ENCODE data around the gene C11orf54.

C11orf54 gene

GRCh38 chr11:93732237-93732892 lies 9.1 kb upstream of the C11orf54 start (continued):
- no peak for TF ChIP-seq CSRNP3 (CRISPR knock-in tag; IDR thresholded peaks at IDR 0.05)
- no peak for TF ChIP-seq ARNTL (CRISPR knock-in tag; IDR thresholded peaks at IDR 0.05; ENCODE audit: borderline replicate concordance, low read depth)

GRCh38 chr11:93733474-93733873 lies 8.0 kb upstream of the C11orf54 start:
- TF ChIP-seq CSRNP3 (CRISPR knock-in tag; IDR thresholded peaks at IDR 0.05) = no peak
- no peak for TF ChIP-seq CSDC2 (CRISPR knock-in tag; IDR thresholded peaks at IDR 0.05)
- TF ChIP-seq BACH2 (CRISPR knock-in tag; IDR thresholded peaks at IDR 0.05; ENCODE audit: borderline replicate concordance) = no peak
- TF ChIP-seq RARB (CRISPR knock-in tag; IDR thresholded peaks at IDR 0.05) = no peak
- TF ChIP-seq, protein P1, sequence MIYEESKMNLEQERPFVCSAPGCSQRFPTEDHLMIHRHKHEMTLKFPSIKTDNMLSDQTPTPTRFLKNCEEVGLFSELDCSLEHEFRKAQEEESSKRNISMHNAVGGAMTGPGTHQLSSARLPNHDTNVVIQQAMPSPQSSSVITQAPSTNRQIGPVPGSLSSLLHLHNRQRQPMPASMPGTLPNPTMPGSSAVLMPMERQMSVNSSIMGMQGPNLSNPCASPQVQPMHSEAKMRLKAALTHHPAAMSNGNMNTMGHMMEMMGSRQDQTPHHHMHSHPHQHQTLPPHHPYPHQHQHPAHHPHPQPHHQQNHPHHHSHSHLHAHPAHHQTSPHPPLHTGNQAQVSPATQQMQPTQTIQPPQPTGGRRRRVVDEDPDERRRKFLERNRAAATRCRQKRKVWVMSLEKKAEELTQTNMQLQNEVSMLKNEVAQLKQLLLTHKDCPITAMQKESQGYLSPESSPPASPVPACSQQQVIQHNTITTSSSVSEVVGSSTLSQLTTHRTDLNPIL (CRISPR knock-in tag; IDR thresholded peaks at IDR 0.05; ENCODE audit: low read depth) = no peak
- TF ChIP-seq ARNTL (CRISPR knock-in tag; IDR thresholded peaks at IDR 0.05; ENCODE audit: borderline replicate concordance, low read depth) = no peak
- TF ChIP-seq ISL1 (CRISPR knock-in tag; IDR thresholded peaks at IDR 0.05) = no peak
- no peak for TF ChIP-seq OSR1 (CRISPR knock-in tag; IDR thresholded peaks at IDR 0.05)
- no peak for TF ChIP-seq TSHZ2 (CRISPR knock-in tag; IDR thresholded peaks at IDR 0.05)
- TF ChIP-seq, protein P2, sequence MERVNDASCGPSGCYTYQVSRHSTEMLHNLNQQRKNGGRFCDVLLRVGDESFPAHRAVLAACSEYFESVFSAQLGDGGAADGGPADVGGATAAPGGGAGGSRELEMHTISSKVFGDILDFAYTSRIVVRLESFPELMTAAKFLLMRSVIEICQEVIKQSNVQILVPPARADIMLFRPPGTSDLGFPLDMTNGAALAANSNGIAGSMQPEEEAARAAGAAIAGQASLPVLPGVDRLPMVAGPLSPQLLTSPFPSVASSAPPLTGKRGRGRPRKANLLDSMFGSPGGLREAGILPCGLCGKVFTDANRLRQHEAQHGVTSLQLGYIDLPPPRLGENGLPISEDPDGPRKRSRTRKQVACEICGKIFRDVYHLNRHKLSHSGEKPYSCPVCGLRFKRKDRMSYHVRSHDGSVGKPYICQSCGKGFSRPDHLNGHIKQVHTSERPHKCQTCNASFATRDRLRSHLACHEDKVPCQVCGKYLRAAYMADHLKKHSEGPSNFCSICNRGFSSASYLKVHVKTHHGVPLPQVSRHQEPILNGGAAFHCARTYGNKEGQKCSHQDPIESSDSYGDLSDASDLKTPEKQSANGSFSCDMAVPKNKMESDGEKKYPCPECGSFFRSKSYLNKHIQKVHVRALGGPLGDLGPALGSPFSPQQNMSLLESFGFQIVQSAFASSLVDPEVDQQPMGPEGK (CRISPR knock-in tag; IDR thresholded peaks at IDR 0.05; ENCODE audit: borderline replicate concordance) = no peak
- TF ChIP-seq ZFP30 (CRISPR knock-in tag; IDR thresholded peaks at IDR 0.05) = no peak
- no peak for TF ChIP-seq ZNF8 (CRISPR knock-in tag; IDR thresholded peaks at IDR 0.05)
- TF ChIP-seq ZNF565 (CRISPR knock-in tag; conservative IDR thresholded peaks at IDR 0.05; ENCODE audit: low read depth) = no peak
- TF ChIP-seq ESRRG (CRISPR knock-in tag; IDR thresholded peaks at IDR 0.05) = no peak
- no peak for TF ChIP-seq PPARA (CRISPR knock-in tag; IDR thresholded peaks at IDR 0.05; ENCODE audit: borderline replicate concordance)
- no peak for TF ChIP-seq TOX (CRISPR knock-in tag; IDR thresholded peaks at IDR 0.05; ENCODE audit: borderline replicate concordance)
- ATAC-seq = no peak

- TF ChIP-seq ZNF8 (CRISPR knock-in tag; IDR thresholded peaks at IDR 0.05) (no peak), ZNF565 (CRISPR knock-in tag; conservative IDR thresholded peaks at IDR 0.05; ENCODE audit: low read depth) (no peak), BACH2 (CRISPR knock-in tag; IDR thresholded peaks at IDR 0.05; ENCODE audit: borderline replicate concordance) (no peak), ESRRG (CRISPR knock-in tag; IDR thresholded peaks at IDR 0.05) (no peak)
- TF ChIP-seq, protein P1 (CRISPR knock-in tag; IDR thresholded peaks at IDR 0.05; ENCODE audit: low read depth) = no peak
- no peak for ATAC-seq
Observed at GRCh38 chr11:93734427-93735222, 6.8 kb upstream of the C11orf54 start.

All from SK-N-SH treated with all-trans-retinoic acid at 6 μM for 48 hours (cell line).